Femur (tissue), 1 donor: ENCODE measurements around the gene SLC35E3.
"Not testable (repeated sequence)": the region's sequence is repeated elsewhere in the genome, so short reads cannot be mapped to it uniquely, and the experiment has no call there.

Experiments used
- DNase-seq: peaks from one replicate; pipeline ENCODE4 v3.0.0-alpha.2; 2017

Gene SLC35E3

GRCh38 chr12:68796399-68796798, 50.4 kb downstream of the SLC35E3 start:
- no peak for DNase-seq

- no peak for DNase-seq
These were observed 52.9 kb downstream of the SLC35E3 start for GRCh38 chr12:68798882-68799234.

- DNase-seq, result no peak
These were observed 54.3 kb downstream of the SLC35E3 start for GRCh38 chr12:68800294-68800693.

GRCh38 chr12:68801124-68801523, 55.1 kb downstream of the SLC35E3 start:
- DNase-seq, result not testable (repeated sequence)

GRCh38 chr12:68802372-68802745, 56.4 kb downstream of the SLC35E3 start:
- DNase-seq, result not testable (repeated sequence)

GRCh38 chr12:68802911-68803651, 57.1 kb downstream of the SLC35E3 start:
- DNase-seq, result not testable (repeated sequence)

GRCh38 chr12:68803948-68804656, 58.1 kb downstream of the SLC35E3 start:
- no peak for DNase-seq

- DNase-seq, result peak; percentile 25
These were observed 58.9 kb downstream of the SLC35E3 start for GRCh38 chr12:68804657-68805591.

GRCh38 chr12:68805592-68806120, 59.7 kb downstream of the SLC35E3 start:
- DNase-seq, result no peak

GRCh38 chr12:68806488-68807237, 60.7 kb downstream of the SLC35E3 start:
- no peak for DNase-seq

GRCh38 chr12:68807274-68807575, 61.2 kb downstream of the SLC35E3 start:
- not testable (repeated sequence) for DNase-seq

GRCh38 chr12:68807576-68808387, 61.8 kb downstream of the SLC35E3 start, which contains the start of gene MDM2:
TSS of gene MDM2 (plus strand) at chr12:68808177. CDS start at chr12:68808478, 301 bp downstream.
- peak; percentile 96 for DNase-seq

GRCh38 chr12:68808388-68809189, 62.6 kb downstream of the SLC35E3 start:
- DNase-seq, result peak; percentile 89

- DNase-seq, result no peak
These were observed 63.4 kb downstream of the SLC35E3 start for GRCh38 chr12:68809190-68810026.

- DNase-seq, result not testable (repeated sequence)
These were observed 64.0 kb downstream of the SLC35E3 start for GRCh38 chr12:68810027-68810389.

GRCh38 chr12:68811573-68811972, 65.6 kb downstream of the SLC35E3 start:
- DNase-seq, result not testable (repeated sequence)

GRCh38 chr12:68812553-68813241, 66.7 kb downstream of the SLC35E3 start:
- DNase-seq, result no peak

GRCh38 chr12:68813242-68813593, 67.2 kb downstream of the SLC35E3 start:
- DNase-seq, result no peak
